ENCODE measurements around the gene KIAA1755.

Gene KIAA1755

GRCh38 chr20:38164624-38165088 lies 95.9 kb downstream of the KIAA1755 start:
- no peak for DNase-seq

GRCh38 chr20:38164069-38164468 lies 96.5 kb downstream of the KIAA1755 start:
- no peak for DNase-seq

GRCh38 chr20:38162878-38163875 lies 97.4 kb downstream of the KIAA1755 start:
- no peak for DNase-seq

GRCh38 chr20:38162149-38162548 lies 98.4 kb downstream of the KIAA1755 start:
- no peak for DNase-seq

GRCh38 chr20:38161412-38161774 lies 99.1 kb downstream of the KIAA1755 start:
- DNase-seq: no peak

Data from stimulated activated CD4-positive, alpha-beta T cell treated with anti-CD3 and anti-CD28 coated beads, Interleukin-15, amount 100 ng/mL, for 24 hours (primary cell).